MM.1S (cell line): ENCODE measurements around the gene UQCC5.

Experiments
- EZH2phosphoT487 ChIP-seq: fragments of 300-600 bp; sonication (generic); IDR thresholded peaks from 2 replicates; pipeline ENCODE4 v1.6.1; 2018; ENCODE audit warnings: antibody characterized with exemption, low read length
- TF ChIP-seq, protein P1 (sequence below): fragments of 300-600 bp; sonication (generic); IDR thresholded peaks from 2 replicates; pipeline ENCODE4 v1.5.1; 2016; ENCODE audit warnings: antibody characterized with exemption, low read length, mixed read lengths

DNA sequence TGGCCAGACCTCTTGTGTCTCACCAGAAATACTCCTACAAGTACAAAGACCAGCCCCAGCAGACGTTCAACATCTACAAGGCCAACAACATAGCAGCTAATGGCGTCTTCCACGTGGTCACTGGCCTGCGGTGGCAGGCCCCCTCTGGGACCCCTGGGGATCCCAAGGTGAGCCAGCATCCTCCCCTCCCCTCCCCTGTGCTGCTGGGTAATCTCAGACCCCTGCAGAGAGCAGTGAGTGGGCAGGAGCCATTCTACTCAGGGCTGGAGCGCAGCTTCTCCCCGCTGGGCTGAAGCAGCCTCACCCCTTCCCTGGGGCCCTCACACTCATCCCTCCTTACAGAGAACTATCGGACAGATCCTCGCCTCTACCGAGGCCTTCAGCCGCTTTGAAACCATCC is 31.4 kb upstream of the UQCC5 start:
- TF ChIP-seq, protein P1, sequence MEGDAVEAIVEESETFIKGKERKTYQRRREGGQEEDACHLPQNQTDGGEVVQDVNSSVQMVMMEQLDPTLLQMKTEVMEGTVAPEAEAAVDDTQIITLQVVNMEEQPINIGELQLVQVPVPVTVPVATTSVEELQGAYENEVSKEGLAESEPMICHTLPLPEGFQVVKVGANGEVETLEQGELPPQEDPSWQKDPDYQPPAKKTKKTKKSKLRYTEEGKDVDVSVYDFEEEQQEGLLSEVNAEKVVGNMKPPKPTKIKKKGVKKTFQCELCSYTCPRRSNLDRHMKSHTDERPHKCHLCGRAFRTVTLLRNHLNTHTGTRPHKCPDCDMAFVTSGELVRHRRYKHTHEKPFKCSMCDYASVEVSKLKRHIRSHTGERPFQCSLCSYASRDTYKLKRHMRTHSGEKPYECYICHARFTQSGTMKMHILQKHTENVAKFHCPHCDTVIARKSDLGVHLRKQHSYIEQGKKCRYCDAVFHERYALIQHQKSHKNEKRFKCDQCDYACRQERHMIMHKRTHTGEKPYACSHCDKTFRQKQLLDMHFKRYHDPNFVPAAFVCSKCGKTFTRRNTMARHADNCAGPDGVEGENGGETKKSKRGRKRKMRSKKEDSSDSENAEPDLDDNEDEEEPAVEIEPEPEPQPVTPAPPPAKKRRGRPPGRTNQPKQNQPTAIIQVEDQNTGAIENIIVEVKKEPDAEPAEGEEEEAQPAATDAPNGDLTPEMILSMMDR, result no peak
- TF ChIP-seq EZH2phosphoT487, result no peak
